ENCODE data around the gene EPHA7.

DNA sequence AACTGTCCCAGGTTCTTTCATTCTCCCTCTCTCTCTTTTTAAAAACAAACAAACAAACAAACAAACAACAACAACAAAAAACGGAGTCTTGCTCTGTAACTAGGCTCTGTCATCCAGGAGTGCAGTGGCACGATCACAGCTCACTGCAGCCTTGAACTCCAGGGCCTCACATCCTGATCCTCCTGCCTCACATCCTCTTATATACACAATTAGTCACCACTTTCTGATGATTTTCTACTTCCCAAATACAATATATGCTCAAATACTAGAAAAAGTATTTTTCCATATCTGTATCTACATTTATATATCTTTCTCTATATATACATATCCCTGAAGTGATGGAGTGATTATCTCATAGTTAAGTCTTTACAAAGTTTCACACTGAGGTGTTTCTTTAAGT, 170.7 kb downstream of the EPHA7 start:
- TF ChIP-seq, protein P1, sequence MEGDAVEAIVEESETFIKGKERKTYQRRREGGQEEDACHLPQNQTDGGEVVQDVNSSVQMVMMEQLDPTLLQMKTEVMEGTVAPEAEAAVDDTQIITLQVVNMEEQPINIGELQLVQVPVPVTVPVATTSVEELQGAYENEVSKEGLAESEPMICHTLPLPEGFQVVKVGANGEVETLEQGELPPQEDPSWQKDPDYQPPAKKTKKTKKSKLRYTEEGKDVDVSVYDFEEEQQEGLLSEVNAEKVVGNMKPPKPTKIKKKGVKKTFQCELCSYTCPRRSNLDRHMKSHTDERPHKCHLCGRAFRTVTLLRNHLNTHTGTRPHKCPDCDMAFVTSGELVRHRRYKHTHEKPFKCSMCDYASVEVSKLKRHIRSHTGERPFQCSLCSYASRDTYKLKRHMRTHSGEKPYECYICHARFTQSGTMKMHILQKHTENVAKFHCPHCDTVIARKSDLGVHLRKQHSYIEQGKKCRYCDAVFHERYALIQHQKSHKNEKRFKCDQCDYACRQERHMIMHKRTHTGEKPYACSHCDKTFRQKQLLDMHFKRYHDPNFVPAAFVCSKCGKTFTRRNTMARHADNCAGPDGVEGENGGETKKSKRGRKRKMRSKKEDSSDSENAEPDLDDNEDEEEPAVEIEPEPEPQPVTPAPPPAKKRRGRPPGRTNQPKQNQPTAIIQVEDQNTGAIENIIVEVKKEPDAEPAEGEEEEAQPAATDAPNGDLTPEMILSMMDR (IDR thresholded peaks at IDR 0.05) = no peak
- TF ChIP-seq EZH2 (IDR thresholded peaks at IDR 0.05) = no peak

Measured in neural progenitor cell (in vitro differentiated cells).